ENCODE measurements around the gene OSBPL10.
"Not testable (repeated sequence)": the region's sequence is repeated elsewhere in the genome, so short reads cannot be mapped to it uniquely, and the experiment has no call there.

The OSBPL10 gene

GRCh38 chr3:31981206-31982181 lies at the start of gene OSBPL10, which contains the start of gene ZNF860:
Gene OSBPL10 (minus strand): TSS chr3:31981262. CDS start chr3:31981179, 83 bp downstream.
Gene ZNF860 (plus strand): TSS chr3:31981750. CDS start chr3:31989080, 7,330 bp downstream.
- no peak for DNase-seq

DNA sequence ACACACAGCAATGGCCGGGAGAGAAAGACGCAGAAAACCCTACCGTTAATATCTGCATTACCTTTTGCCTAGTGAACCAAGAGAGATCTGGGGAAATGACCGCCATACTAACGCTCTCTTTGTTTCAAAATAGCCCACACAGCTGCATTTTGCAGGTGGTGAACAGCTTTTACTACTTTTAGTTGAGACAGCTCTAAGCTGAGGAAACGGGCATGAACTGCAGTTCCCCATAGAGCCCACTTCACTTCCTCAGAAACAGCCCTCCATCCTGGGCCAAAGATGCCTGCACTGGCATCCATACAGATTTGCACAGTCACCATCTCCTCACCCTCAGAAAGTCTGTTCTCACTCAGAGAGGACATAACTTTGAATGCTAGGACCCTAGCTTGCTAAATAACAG lies 45.5 kb upstream of the OSBPL10 start:
- DNase-seq, result peak in 1 of 2 donors; percentile 82

GRCh38 chr3:32022947-32023346 lies 41.9 kb upstream of the OSBPL10 start:
- DNase-seq, result no peak

- no peak for DNase-seq
Observed at GRCh38 chr3:32021748-32022147, 40.7 kb upstream of the OSBPL10 start.

DNA sequence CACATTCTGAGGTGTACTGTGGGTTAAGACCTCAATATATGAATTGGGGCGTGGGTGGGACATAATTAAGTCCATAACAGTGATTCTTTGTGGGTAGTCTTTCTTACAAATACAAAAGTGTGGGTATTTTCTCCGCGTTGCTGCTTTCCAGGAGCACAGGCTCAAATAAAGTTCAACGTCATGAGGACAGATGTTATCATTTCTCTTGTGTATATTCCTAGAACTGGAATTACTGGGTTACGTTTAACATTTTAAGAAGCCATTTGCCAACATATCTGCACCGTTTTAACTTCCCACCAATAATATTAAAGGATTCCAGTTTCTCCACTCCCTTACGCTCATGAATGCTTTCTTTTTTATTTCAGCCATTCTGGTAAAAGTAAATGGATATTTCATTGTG lies 40.1 kb upstream of the OSBPL10 start:
- DNase-seq, result no peak

GRCh38 chr3:32018757-32019564 lies 37.9 kb upstream of the OSBPL10 start:
- peak in 1 of 2 donors; percentile 59 for DNase-seq

GRCh38 chr3:32017286-32017685 lies 36.2 kb upstream of the OSBPL10 start:
- DNase-seq, result no peak

DNA sequence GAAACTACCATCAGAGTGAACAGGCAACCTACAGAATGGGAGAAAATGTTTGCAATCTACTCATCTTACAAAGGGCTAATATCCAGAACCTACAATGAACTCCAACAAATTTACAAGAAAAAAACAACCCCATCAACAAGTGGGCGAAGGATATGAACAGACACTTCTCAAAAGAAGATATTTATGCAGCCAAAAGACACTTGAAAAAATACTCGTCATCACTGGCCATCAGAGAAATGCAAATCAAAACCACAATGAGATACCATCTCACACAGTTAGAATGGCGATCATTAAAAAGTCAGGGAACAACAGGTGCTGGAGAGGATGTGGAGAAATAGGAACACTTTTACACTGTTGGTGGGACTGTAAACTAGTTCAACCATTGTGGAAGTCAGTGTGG lies 34.6 kb upstream of the OSBPL10 start:
- DNase-seq, result not testable (repeated sequence)

DNA sequence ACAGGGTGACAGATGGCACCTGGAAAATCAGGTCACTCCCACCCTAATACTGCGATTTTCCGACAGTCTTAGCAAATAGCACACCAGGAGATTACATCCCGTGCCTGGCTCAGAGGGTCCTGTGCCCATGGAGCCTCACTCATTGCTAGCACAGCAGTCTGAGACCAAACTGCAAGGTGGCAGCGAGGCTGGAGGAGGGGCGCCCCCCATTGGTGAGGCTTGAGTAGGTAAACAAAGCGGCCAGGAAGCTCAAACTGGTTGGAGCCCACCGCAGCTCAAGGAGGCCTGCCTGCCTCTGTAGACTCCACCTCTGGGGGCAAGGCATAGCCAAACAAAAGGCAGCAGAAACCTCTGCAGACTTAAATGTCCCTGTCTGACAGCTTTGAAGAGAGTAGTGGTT lies 29.6 kb upstream of the OSBPL10 start:
- not testable (repeated sequence) for DNase-seq

DNA sequence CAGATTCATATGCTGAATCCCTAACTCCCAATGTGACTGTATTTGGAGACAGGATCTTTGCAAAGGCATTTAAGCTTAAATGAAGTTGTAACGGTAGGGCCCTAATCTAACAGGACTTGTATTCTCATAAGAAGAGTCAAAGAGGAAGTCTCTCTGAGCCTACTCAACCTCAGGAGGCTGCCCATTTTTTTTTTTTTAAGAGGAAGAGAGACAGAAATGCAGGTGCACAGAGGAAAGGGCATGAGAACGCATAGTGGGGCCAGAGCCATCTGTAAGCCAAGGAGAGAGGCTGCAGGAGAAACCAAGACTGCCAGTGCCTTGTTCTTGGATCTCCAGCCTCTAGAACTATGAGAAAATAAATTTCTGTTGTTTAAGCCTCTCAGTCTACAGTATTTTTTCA lies 28.9 kb upstream of the OSBPL10 start:
- peak in 1 of 2 donors; percentile 10 for DNase-seq

- no peak for DNase-seq
Observed at GRCh38 chr3:32009101-32009500, 28.0 kb upstream of the OSBPL10 start.

DNA sequence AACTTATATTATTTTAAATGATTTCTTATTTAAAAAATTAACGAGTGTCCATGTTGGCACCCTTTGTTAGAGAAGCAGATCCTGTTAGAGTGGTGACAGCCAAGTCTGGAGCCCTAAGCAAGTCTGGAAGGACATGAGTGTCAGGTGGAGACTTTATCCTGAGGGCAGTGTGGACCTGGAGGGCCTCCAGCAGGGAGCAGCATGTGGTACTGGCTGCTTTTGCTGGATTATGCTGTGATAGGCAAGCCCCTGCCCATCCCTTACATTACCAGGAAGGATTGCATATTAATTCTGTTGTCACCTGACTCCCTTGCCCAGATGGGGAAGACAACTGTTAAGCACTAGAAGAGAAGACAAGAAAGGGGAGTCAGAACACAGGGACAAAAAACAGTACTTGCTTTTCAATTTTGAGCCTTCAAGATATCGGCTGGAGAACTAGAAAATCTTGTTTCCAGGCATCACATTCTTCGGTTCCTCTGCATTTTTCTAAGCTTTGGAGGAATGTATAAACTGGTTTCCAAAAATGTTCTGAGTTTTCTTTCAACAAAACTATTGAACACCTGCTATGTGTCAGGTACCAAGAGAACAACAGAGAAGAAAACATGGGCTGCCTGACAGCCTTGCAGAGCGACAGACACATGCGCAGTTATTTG lies 23.2 kb upstream of the OSBPL10 start:
- DNase-seq, result no peak

GRCh38 chr3:32003380-32003779 lies 22.3 kb upstream of the OSBPL10 start:
- DNase-seq, result no peak

GRCh38 chr3:32002561-32003368 lies 21.7 kb upstream of the OSBPL10 start:
- DNase-seq, result no peak

- DNase-seq, result no peak
Observed at GRCh38 chr3:32000877-32001276, 19.8 kb upstream of the OSBPL10 start.

GRCh38 chr3:31999907-32000439 lies 18.9 kb upstream of the OSBPL10 start:
- DNase-seq, result no peak

GRCh38 chr3:31997500-31997899 lies 16.4 kb upstream of the OSBPL10 start:
- DNase-seq, result no peak

- no peak for DNase-seq
Observed at GRCh38 chr3:31996195-31996594, 15.1 kb upstream of the OSBPL10 start.

- not testable (repeated sequence) for DNase-seq
Observed at GRCh38 chr3:31995026-31995425, 14.0 kb upstream of the OSBPL10 start.

GRCh38 chr3:31993843-31994242 lies 12.8 kb upstream of the OSBPL10 start:
- no peak for DNase-seq

DNA sequence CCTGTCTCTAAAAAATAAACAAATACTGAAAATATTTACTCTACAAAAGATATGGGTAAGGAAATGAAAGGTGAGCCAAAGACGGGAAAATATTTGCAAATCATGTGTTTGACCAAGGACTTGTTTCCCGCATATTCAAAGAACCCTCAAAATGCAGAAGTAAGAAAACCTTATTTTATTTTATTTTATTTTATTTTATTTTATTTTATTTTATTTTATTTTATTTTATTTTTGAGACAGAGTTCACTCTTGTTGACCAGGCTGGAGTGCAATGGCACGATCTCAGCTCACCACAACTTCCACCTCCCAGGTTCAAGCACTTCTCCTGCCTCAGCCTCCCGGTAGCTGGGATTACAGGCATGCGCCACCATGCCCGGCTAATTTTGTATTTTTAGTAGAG lies 11.9 kb upstream of the OSBPL10 start:
- DNase-seq, result not testable (repeated sequence)

DNA sequence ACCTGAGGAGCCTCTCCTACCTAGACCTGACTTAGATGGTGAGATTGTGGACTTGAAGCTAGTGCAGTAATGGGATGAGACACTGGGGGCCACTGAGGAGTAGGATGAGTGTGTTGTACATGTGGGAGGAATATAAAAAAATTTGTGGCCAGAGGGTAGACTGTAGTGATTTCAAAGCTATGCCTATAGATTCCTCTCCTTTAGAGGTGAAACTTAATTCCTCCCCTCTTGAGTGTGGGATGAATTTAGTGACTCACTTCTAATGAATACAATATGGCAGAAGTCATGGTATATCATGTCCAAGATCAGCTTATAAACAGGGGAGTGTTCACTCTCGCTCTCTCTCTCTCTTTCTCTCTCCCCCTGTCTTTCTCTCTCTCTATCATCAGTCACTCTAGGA lies 7.2 kb upstream of the OSBPL10 start:
- no peak for DNase-seq

Data from bone marrow (tissue), 2 donors.